Loucy (cell line): ENCODE data around the gene NDUFA6.

Source experiments
- H2AFZ ChIP-seq: fragments of 200-600 bp; sonication (generic); 2 replicates; pipeline ENCODE4 v1.6.0; 2016; ENCODE audit warnings: antibody characterized with exemption, mild to moderate bottlenecking, low read length, moderate library complexity
- H3F3A ChIP-seq: fragments of 200-600 bp; 2 replicates; pipeline ENCODE4 v1.6.0; 2016; ENCODE audit warnings: antibody characterized with exemption, low read depth, mild to moderate bottlenecking
- H3K27me3 ChIP-seq: fragments of 200-600 bp; sonication (generic); 2 replicates; pipeline ENCODE4 v1.6.1; 2014; ENCODE audit warnings: low read length, mild to moderate bottlenecking; ENCODE audit not compliant: insufficient read depth, poor library complexity, severe bottlenecking
- H3K36me3 ChIP-seq: fragments of 200-600 bp; sonication (generic); 2 replicates; pipeline ENCODE4 v1.6.1; 2016; ENCODE audit warnings: low read length; ENCODE audit not compliant: insufficient read depth
- H3K4me1 ChIP-seq: fragments of 200-600 bp; sonication (generic); 2 replicates; pipeline ENCODE4 v1.5.1; 2014; ENCODE audit warnings: low read length, mild to moderate bottlenecking; ENCODE audit not compliant: insufficient read depth, poor library complexity, severe bottlenecking
- H3K4me2 ChIP-seq: fragments of 200-600 bp; sonication (generic); 2 replicates; pipeline ENCODE4 v1.6.0; 2014; ENCODE audit warnings: antibody characterized with exemption, low read length, low read depth, mild to moderate bottlenecking; ENCODE audit not compliant: poor library complexity, severe bottlenecking
- H3K4me3 ChIP-seq: fragments of 200-600 bp; sonication (generic); 2 replicates; pipeline ENCODE4 v1.5.1; 2014; ENCODE audit warnings: low read length, mild to moderate bottlenecking, mixed read lengths; ENCODE audit not compliant: poor library complexity, severe bottlenecking
- H3K79me2 ChIP-seq: fragments of 200-600 bp; sonication (generic); 2 replicates; pipeline ENCODE4 v1.6.1; 2014; ENCODE audit warnings: low read length; ENCODE audit not compliant: insufficient read depth
- H3K9ac ChIP-seq: fragments of 200-600 bp; sonication (generic); 2 replicates; pipeline ENCODE4 v1.6.0; 2014; ENCODE audit warnings: mild to moderate bottlenecking, low read depth, low read length, moderate library complexity; ENCODE audit not compliant: poor library complexity, severe bottlenecking
- H3K9me2 ChIP-seq: fragments of 200-600 bp; sonication (generic); replicated peaks from 2 replicates; pipeline ENCODE4 v1.6.1; 2016; ENCODE audit warnings: low read depth, low read length, mixed read lengths
- H3K9me3 ChIP-seq: fragments of 200-600 bp; sonication (generic); 2 replicates; pipeline ENCODE4 v1.6.1; 2014; ENCODE audit warnings: mild to moderate bottlenecking, antibody characterized with exemption, low read length, low read depth; ENCODE audit not compliant: insufficient read depth
- H4K20me1 ChIP-seq: fragments of 200-600 bp; sonication (generic); 2 replicates; pipeline ENCODE4 v1.6.0; 2014; ENCODE audit warnings: antibody characterized with exemption, low read length, mild to moderate bottlenecking; ENCODE audit not compliant: insufficient read depth, poor library complexity, severe bottlenecking
- CTCF ChIP-seq: fragments of 200-600 bp; sonication (generic); conservative IDR thresholded peaks from 2 replicates; pipeline ENCODE4 v1.5.1; 2014; ENCODE audit warnings: mild to moderate bottlenecking, antibody characterized with exemption, low read length
- EZH2phosphoT487 ChIP-seq: fragments of 200-600 bp; IDR thresholded peaks from 2 replicates; pipeline ENCODE4 v1.6.1; 2018; ENCODE audit warnings: antibody characterized with exemption, mild to moderate bottlenecking, moderate library complexity, borderline replicate concordance

NDUFA6 gene

GRCh38 chr22:42064629-42065028 lies 25.9 kb downstream of the NDUFA6 start:
- Histone ChIP-seq H2AFZ (no peak overlapping the region), H3K9ac (no peak overlapping the region), H3K27me3 (no peaks in the 10 kb centered on the region), H3K9me3 (no peaks in the 10 kb centered on the region), H3K36me3 (no peaks in the 10 kb centered on the region; the same call in 1 of the 2 replicates), H3K4me1 (peaks cover 1% of the 10 kb centered on the region), H3K9me2 (no peaks in the 10 kb centered on the region), H3F3A (no peaks in the 10 kb centered on the region), H3K4me3 (no peak overlapping the region), H3K79me2 (peaks cover under 1% of the 10 kb centered on the region; the same call in 1 of the 2 replicates), H3K4me2 (no peak overlapping the region), H4K20me1 (no peaks in the 10 kb centered on the region)
- TF ChIP-seq EZH2phosphoT487: no peak
- TF ChIP-seq CTCF: no peak

GRCh38 chr22:42062506-42063170 lies 27.9 kb downstream of the NDUFA6 start:
- Histone ChIP-seq H3K4me3 (no peak overlapping the region), H3K36me3 (no peaks in the 10 kb centered on the region; the same call in 1 of the 2 replicates), H3F3A (no peaks in the 10 kb centered on the region), H3K27me3 (no peaks in the 10 kb centered on the region), H2AFZ (no peak overlapping the region), H3K9me3 (no peaks in the 10 kb centered on the region), H3K4me1 (no peaks in the 10 kb centered on the region), H4K20me1 (no peaks in the 10 kb centered on the region), H3K79me2 (no peaks in the 10 kb centered on the region), H3K9ac (no peak overlapping the region), H3K4me2 (no peak overlapping the region), H3K9me2 (no peaks in the 10 kb centered on the region)
- TF ChIP-seq EZH2phosphoT487: no peak
- TF ChIP-seq CTCF: no peak

- H4K20me1 ChIP-seq: no peaks in the 10 kb centered on the region
- no peaks in the 10 kb centered on the region for H3K4me1 ChIP-seq
- H3K9me3 ChIP-seq: peaks cover 9% of the 10 kb centered on the region; the same call in 1 of the 2 replicates
- no peaks in the 10 kb centered on the region for H3K79me2 ChIP-seq
- no peak overlapping the region for H3K9ac ChIP-seq
- H3F3A ChIP-seq: no peaks in the 10 kb centered on the region
- no peak overlapping the region for H3K4me3 ChIP-seq
- no peak overlapping the region for H3K4me2 ChIP-seq
- H3K27me3 ChIP-seq: no peaks in the 10 kb centered on the region
- H2AFZ ChIP-seq: no peak overlapping the region
- no peaks in the 10 kb centered on the region; the same call in 1 of the 2 replicates for H3K36me3 ChIP-seq
- H3K9me2 ChIP-seq: no peaks in the 10 kb centered on the region
- TF ChIP-seq EZH2phosphoT487: no peak
- no peak for TF ChIP-seq CTCF
Measured at GRCh38 chr22:42061041-42061440, 29.5 kb downstream of the NDUFA6 start.
